ENCODE data around the gene ATP2B2.
"Not testable (repeated sequence)": the region's sequence is repeated elsewhere in the genome, so short reads cannot be mapped to it uniquely, and the experiment has no call there.

Gene ATP2B2

GRCh38 chr3:10547841-10548783, 42.7 kb upstream of the ATP2B2 start:
- Histone ChIP-seq H3K4me3 (ENCODE audit: low read length in 2 of 2) (no peak overlapping the region), H3K27ac (ENCODE audit: low read length) (no peak overlapping the region), H3K9me3 (ENCODE audit: control insufficient read depth in 2 of 2, low read length in 2 of 2) (peaks cover 0 to under 1% of the 10 kb centered on the region in 2 donors), H3K4me1 (ENCODE audit: control insufficient read depth, insufficient read depth, low read length) (peaks cover 3% of the 10 kb centered on the region), H3K27me3 (ENCODE audit: control insufficient read depth in 1 of 2, insufficient read depth in 2 of 2, low read length in 2 of 2) (peaks cover 0 to 11% of the 10 kb centered on the region in 2 donors), H3K36me3 (ENCODE audit: control insufficient read depth in 2 of 2, insufficient read depth in 2 of 2, low read length in 2 of 2) (no peaks in the 10 kb centered on the region), H3K9ac (ENCODE audit: low read length in 2 of 2) (no peak overlapping the region)

DNA sequence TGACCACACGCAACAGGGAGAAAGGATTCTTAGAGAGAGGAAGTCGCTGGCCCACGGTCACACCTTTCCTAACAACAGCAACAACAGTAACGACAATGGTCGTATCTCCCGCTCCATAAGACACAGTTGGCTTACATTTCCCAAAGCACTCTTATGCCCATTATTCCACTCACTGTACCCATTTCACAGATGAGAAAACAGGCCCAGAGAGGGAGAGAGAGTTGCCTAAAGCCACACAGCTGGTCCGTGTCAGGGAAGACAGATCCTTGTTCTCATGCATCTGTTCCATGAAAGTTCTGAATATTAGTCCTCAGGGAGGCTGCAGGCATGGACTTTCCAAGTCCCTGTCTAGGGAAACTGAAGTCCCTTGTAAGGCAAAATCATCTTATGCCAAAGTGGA, 42.0 kb upstream of the ATP2B2 start:
- peaks cover 0 to 8% of the 10 kb centered on the region in 2 donors for H3K27me3 ChIP-seq (ENCODE audit: control insufficient read depth in 1 of 2, insufficient read depth in 2 of 2, low read length in 2 of 2)
- H3K9me3 ChIP-seq (ENCODE audit: control insufficient read depth in 2 of 2, low read length in 2 of 2): peaks cover 2 to 6% of the 10 kb centered on the region in 2 donors
- H3K4me1 ChIP-seq (ENCODE audit: control insufficient read depth, insufficient read depth, low read length): peaks cover under 1% of the 10 kb centered on the region
- H3K9ac ChIP-seq (ENCODE audit: low read length in 2 of 2): no peak overlapping the region
- no peaks in the 10 kb centered on the region for H3K36me3 ChIP-seq (ENCODE audit: control insufficient read depth in 2 of 2, insufficient read depth in 2 of 2, low read length in 2 of 2)
- no peak overlapping the region for H3K4me3 ChIP-seq (ENCODE audit: low read length in 2 of 2)
- no peak overlapping the region for H3K27ac ChIP-seq (ENCODE audit: low read length)

DNA sequence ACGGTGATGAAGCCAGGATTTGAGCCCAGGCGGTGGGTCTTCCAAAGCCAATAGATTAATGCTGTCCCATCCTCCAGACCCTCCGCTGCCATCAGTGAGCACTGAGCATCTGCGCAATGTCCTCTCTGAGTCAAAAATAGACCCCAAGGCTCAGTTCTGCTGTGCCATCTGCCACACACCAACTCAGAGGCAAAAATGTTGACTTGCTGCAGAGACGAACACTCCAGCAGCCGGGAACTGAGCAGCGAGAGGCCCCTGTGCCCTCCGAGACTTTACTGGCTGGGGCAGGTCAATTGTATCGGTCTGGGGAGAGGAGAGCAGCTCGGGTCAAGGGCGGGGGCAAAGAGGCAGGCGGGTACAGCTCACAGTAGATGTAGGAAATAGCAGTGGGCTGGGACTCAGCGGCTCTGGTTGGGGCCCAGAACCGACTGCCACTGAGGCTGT, 41.5 kb upstream of the ATP2B2 start:
- H3K9me3 ChIP-seq (ENCODE audit: control insufficient read depth in 2 of 2, low read length in 2 of 2): peaks cover 2 to 9% of the 10 kb centered on the region in 2 donors
- H3K4me1 ChIP-seq (ENCODE audit: control insufficient read depth, insufficient read depth, low read length): no peaks in the 10 kb centered on the region
- peaks cover 0 to 8% of the 10 kb centered on the region in 2 donors for H3K27me3 ChIP-seq (ENCODE audit: control insufficient read depth in 1 of 2, insufficient read depth in 2 of 2, low read length in 2 of 2)
- H3K4me3 ChIP-seq (ENCODE audit: low read length in 2 of 2): no peak overlapping the region
- no peak overlapping the region for H3K9ac ChIP-seq (ENCODE audit: low read length in 2 of 2)
- H3K27ac ChIP-seq (ENCODE audit: low read length): no peak overlapping the region
- no peaks in the 10 kb centered on the region for H3K36me3 ChIP-seq (ENCODE audit: control insufficient read depth in 2 of 2, insufficient read depth in 2 of 2, low read length in 2 of 2)

DNA sequence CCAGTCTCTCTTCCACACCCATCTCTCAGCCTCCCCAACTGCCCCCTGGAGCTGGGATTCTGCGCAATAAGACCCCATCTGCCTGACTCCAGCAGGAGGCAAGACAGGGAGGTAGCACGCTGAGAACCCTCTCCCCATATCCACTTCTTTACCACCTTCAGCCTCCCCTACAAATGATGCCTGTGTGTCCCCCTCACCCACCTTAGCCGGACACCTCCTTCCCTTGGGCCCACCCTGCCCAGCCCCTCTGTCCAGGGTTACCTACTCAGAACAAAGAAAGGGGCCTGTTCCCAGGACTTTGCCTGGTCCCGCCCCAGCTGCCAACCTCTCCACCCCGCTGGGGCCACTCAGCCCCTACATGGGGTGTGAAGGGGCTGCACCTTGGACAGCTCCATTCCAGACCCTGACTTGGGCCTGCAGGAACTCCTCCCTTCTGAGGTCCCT, 40.8 kb upstream of the ATP2B2 start:
- H3K36me3 ChIP-seq (ENCODE audit: control insufficient read depth in 2 of 2, insufficient read depth in 2 of 2, low read length in 2 of 2): no peaks in the 10 kb centered on the region
- no peak overlapping the region for H3K27ac ChIP-seq (ENCODE audit: low read length)
- peaks cover 2 to 9% of the 10 kb centered on the region in 2 donors for H3K9me3 ChIP-seq (ENCODE audit: control insufficient read depth in 2 of 2, low read length in 2 of 2)
- H3K27me3 ChIP-seq (ENCODE audit: control insufficient read depth in 1 of 2, insufficient read depth in 2 of 2, low read length in 2 of 2): peaks cover 0 to 8% of the 10 kb centered on the region in 2 donors
- no peaks in the 10 kb centered on the region for H3K4me1 ChIP-seq (ENCODE audit: control insufficient read depth, insufficient read depth, low read length)
- H3K9ac ChIP-seq (ENCODE audit: low read length in 2 of 2): no peak overlapping the region
- no peak overlapping the region for H3K4me3 ChIP-seq (ENCODE audit: low read length in 2 of 2)

GRCh38 chr3:10542518-10542917, 37.1 kb upstream of the ATP2B2 start:
- Histone ChIP-seq H3K9ac (ENCODE audit: low read length in 2 of 2) (no peak overlapping the region), H3K27ac (ENCODE audit: low read length) (no peak overlapping the region)

DNA sequence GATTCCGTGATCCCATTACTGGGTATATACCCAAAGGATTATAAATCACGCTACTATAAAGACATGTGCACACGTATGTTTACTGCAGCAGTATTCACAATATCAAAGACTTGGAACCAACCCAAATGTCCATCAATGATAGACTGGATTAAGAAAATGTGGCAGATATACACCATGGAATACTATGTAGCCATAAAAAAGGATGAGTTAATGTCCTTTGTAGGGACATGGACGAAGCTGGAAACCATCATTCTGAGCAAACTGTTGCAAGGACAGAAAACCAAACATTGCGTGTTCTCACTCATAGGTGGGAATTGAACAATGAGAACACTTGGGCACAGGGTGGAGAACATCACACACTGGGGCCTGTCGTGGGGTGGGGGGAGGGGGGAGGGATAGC, 35.0 kb upstream of the ATP2B2 start:
- H3K4me3 ChIP-seq (ENCODE audit: low read length in 2 of 2); H3K4me1 ChIP-seq (ENCODE audit: control insufficient read depth, insufficient read depth, low read length); H3K9ac ChIP-seq (ENCODE audit: low read length in 2 of 2); H3K27me3 ChIP-seq (ENCODE audit: control insufficient read depth in 1 of 2, insufficient read depth in 2 of 2, low read length in 2 of 2); H3K36me3 ChIP-seq (ENCODE audit: control insufficient read depth in 2 of 2, insufficient read depth in 2 of 2, low read length in 2 of 2); H3K9me3 ChIP-seq (ENCODE audit: control insufficient read depth in 2 of 2, low read length in 2 of 2); H3K27ac ChIP-seq (ENCODE audit: low read length): not testable (repeated sequence)

More at GRCh38 chr3:10542518-10542917, 37.1 kb upstream of the ATP2B2 start:
- peaks cover 2 to 9% of the 10 kb centered on the region in 2 donors for H3K9me3 ChIP-seq (ENCODE audit: control insufficient read depth in 2 of 2, low read length in 2 of 2)
- H3K27me3 ChIP-seq (ENCODE audit: control insufficient read depth in 1 of 2, insufficient read depth in 2 of 2, low read length in 2 of 2): peaks cover 0 to 7% of the 10 kb centered on the region in 2 donors
- H3K36me3 ChIP-seq (ENCODE audit: control insufficient read depth in 2 of 2, insufficient read depth in 2 of 2, low read length in 2 of 2): no peaks in the 10 kb centered on the region
- no peak overlapping the region for H3K4me3 ChIP-seq (ENCODE audit: low read length in 2 of 2)
- no peaks in the 10 kb centered on the region for H3K4me1 ChIP-seq (ENCODE audit: control insufficient read depth, insufficient read depth, low read length)

- Histone ChIP-seq H3K27ac (ENCODE audit: low read length) (no peak overlapping the region), H3K9ac (ENCODE audit: low read length in 2 of 2) (no peak overlapping the region)
Observed at GRCh38 chr3:10534066-10534465, 28.7 kb upstream of the ATP2B2 start.

DNA sequence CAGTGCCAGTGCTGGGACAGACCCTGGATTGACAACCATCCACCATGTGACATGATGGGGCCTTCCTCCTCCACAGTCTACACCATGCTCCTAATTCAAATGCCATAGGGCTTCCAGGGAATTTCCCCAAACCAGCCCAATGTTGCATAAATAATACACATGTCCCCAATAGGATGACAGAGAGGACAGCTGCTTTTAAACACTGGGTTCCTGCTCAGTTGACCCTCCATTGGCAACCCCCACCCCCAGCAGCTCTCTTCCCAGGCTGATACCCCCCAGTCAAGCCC, 28.3 kb upstream of the ATP2B2 start:
- no peak overlapping the region for H3K4me3 ChIP-seq (ENCODE audit: low read length in 2 of 2)
- no peaks in the 10 kb centered on the region for H3K9me3 ChIP-seq (ENCODE audit: control insufficient read depth in 2 of 2, low read length in 2 of 2)
- H3K9ac ChIP-seq (ENCODE audit: low read length in 2 of 2): no peak overlapping the region
- no peaks in the 10 kb centered on the region for H3K27me3 ChIP-seq (ENCODE audit: control insufficient read depth in 1 of 2, insufficient read depth in 2 of 2, low read length in 2 of 2)
- no peak overlapping the region for H3K27ac ChIP-seq (ENCODE audit: low read length)
- no peaks in the 10 kb centered on the region for H3K36me3 ChIP-seq (ENCODE audit: control insufficient read depth in 2 of 2, insufficient read depth in 2 of 2, low read length in 2 of 2)
- H3K4me1 ChIP-seq (ENCODE audit: control insufficient read depth, insufficient read depth, low read length): no peaks in the 10 kb centered on the region

More at GRCh38 chr3:10534066-10534465, 28.7 kb upstream of the ATP2B2 start:
- H3K4me3 ChIP-seq (ENCODE audit: low read length in 2 of 2): no peak overlapping the region
- H3K27me3 ChIP-seq (ENCODE audit: control insufficient read depth in 1 of 2, insufficient read depth in 2 of 2, low read length in 2 of 2): no peaks in the 10 kb centered on the region
- H3K9me3 ChIP-seq (ENCODE audit: control insufficient read depth in 2 of 2, low read length in 2 of 2): no peaks in the 10 kb centered on the region
- H3K36me3 ChIP-seq (ENCODE audit: control insufficient read depth in 2 of 2, insufficient read depth in 2 of 2, low read length in 2 of 2): no peaks in the 10 kb centered on the region
- no peaks in the 10 kb centered on the region for H3K4me1 ChIP-seq (ENCODE audit: control insufficient read depth, insufficient read depth, low read length)

GRCh38 chr3:10532939-10533736, 27.8 kb upstream of the ATP2B2 start:
- Histone ChIP-seq H3K27me3 (ENCODE audit: control insufficient read depth in 1 of 2, insufficient read depth in 2 of 2, low read length in 2 of 2) (no peaks in the 10 kb centered on the region), H3K27ac (ENCODE audit: low read length) (no peak overlapping the region), H3K9me3 (ENCODE audit: control insufficient read depth in 2 of 2, low read length in 2 of 2) (no peaks in the 10 kb centered on the region), H3K36me3 (ENCODE audit: control insufficient read depth in 2 of 2, insufficient read depth in 2 of 2, low read length in 2 of 2) (no peaks in the 10 kb centered on the region), H3K4me1 (ENCODE audit: control insufficient read depth, insufficient read depth, low read length) (no peaks in the 10 kb centered on the region), H3K9ac (ENCODE audit: low read length in 2 of 2) (no peak overlapping the region), H3K4me3 (ENCODE audit: low read length in 2 of 2) (no peak overlapping the region)

GRCh38 chr3:10531031-10531430, 25.6 kb upstream of the ATP2B2 start:
- no peaks in the 10 kb centered on the region for H3K36me3 ChIP-seq (ENCODE audit: control insufficient read depth in 2 of 2, insufficient read depth in 2 of 2, low read length in 2 of 2)
- H3K4me3 ChIP-seq (ENCODE audit: low read length in 2 of 2): no peak overlapping the region
- no peaks in the 10 kb centered on the region for H3K9me3 ChIP-seq (ENCODE audit: control insufficient read depth in 2 of 2, low read length in 2 of 2)
- no peak overlapping the region for H3K27ac ChIP-seq (ENCODE audit: low read length)
- H3K4me1 ChIP-seq (ENCODE audit: control insufficient read depth, insufficient read depth, low read length): no peaks in the 10 kb centered on the region
- no peak overlapping the region for H3K9ac ChIP-seq (ENCODE audit: low read length in 2 of 2)
- no peaks in the 10 kb centered on the region for H3K27me3 ChIP-seq (ENCODE audit: control insufficient read depth in 1 of 2, insufficient read depth in 2 of 2, low read length in 2 of 2)
